HG03354 (cell line): ENCODE measurements around the gene CPT1C.

Source experiments
- ATAC-seq: cut with Tn5 transposase; IDR thresholded peaks from one replicate; pipeline ENCODE4 v1.9.1; 2021; ENCODE audit warnings: mild to moderate bottlenecking; ENCODE audit not compliant: unreplicated experiment, poor library complexity, severe bottlenecking

The CPT1C gene

DNA sequence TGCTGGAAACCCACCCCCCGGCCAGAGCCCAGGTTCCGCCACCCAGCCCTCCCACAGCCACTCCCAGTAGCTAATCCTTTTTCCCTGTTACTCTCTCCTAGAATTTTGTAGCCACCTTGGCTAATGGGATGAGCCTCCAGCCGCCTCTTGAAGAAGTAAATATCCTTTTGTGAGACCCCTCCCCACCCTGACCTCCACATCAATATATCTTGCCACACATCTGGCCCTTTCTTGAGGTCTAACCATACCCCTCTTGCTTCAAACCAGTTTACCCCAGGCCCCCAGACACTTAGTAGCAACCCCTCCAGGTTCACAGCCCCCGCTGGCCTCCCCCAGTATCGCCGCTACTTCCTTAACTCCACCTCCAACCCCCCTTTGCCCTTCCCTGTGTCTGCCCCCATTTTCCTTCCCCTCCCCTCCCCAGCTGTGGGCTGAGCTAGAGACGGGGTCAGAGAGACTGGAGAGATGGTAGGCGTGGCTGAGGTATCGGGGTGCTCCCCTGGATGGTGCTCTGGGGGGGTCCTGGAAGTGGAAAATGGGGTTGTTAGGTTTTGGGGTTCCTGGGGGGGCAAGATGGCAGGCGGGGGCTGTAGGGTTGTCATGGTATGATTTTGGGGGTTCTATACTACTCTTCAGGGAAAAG lies 11.0 kb upstream of the CPT1C start:
- no peak for ATAC-seq

- no peak for ATAC-seq
These were observed 10.2 kb upstream of the CPT1C start for GRCh38 chr19:49680421-49681351.

- ATAC-seq = no peak
These were observed 9.1 kb upstream of the CPT1C start for GRCh38 chr19:49681830-49682229.

DNA sequence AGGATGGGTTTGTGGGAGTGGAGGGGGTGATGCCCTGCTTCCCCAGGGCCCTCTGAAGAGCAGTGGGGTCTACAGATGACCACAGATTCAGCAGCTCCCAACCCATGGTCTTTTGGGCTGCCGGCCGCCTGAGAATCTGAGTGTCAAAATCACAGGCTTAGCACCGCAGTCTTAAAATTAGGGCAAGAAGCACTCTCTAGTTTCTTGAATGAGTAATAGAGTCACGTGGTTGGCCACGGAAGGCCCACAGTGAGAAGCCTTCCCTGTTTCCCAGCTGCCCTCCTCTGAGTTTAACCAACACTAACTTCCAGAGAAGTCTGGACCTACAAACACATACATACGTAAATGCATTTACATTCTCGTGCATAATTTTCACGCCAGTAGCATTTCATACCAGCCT lies 8.6 kb upstream of the CPT1C start:
- no peak for ATAC-seq

DNA sequence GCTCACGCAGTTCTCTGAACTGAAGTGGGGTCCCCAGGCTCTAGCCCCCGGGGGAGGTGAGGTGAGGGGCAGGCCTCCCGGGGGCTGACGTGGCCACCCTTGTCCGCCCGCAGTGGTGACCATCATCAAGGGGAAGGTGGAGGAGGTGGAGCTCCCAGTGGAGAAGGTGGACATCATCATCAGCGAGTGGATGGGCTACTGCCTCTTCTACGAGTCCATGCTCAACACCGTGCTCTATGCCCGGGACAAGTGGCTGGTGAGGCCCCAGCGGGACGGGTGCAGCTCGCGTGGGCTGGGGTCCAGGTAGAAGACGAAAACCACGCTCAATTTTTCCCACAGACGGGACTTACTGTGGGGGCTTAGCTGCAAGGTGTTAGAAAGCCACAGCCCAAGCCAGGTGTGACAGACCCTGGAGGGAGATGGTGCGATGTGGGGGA lies 7.1 kb upstream of the CPT1C start:
- ATAC-seq = no peak

GRCh38 chr19:49684251-49684982 lies 6.5 kb upstream of the CPT1C start:
- ATAC-seq = no peak

DNA sequence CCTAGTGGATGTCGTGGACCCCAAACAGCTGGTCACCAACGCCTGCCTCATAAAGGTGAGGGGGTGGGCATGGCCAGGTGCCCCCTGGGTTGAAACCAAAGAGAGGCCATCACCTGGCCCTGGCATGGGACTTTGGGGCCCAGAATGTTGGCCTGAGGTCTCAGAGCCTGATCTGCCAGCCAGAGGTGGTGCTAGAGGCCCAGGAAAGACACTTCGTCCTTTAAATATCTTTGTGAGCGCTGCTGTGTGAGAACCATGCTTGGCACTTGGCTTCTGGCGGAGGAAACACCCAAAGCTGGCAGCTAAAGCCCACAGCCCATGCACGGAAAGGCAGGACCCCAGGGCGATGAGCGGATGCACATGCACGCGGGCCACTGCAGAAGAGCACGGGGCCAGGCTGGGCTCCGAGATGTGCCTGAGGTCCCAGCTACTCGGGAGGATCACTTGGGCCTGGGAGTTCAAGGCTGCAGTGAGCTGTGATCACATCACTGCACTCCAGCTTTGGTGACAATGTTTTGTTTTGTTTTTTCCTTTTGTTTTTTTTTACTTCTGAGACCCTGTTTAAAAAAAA lies 5.8 kb upstream of the CPT1C start:
- ATAC-seq = no peak

- no peak for ATAC-seq
These were observed 5.0 kb upstream of the CPT1C start for GRCh38 chr19:49685845-49686332.

DNA sequence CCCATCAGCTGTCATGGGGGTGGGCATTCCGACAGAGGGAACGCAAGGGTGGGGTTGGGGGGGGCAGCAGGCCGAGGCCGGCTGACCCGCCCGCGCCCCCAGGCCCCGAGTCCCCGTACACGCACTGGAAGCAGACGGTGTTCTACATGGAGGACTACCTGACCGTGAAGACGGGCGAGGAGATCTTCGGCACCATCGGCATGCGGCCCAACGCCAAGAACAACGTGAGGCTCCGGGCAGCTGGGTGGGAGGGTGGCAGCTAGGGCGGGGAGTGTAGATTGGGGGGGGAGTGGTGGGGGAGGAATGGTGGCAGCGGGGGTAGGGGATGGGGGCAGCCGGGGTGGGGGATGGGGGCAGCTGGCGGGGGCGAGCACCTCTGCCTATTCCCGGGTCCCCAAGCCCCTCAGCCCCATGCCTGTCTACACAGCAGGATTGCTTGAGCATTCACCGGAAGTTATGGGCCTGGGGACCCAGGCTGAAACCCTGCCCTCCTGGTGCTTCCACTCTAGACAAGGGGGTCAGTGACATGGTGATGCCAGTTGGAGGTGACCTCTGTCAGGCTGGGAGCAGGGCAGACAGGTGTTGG lies 4.3 kb upstream of the CPT1C start:
- no peak for ATAC-seq

DNA sequence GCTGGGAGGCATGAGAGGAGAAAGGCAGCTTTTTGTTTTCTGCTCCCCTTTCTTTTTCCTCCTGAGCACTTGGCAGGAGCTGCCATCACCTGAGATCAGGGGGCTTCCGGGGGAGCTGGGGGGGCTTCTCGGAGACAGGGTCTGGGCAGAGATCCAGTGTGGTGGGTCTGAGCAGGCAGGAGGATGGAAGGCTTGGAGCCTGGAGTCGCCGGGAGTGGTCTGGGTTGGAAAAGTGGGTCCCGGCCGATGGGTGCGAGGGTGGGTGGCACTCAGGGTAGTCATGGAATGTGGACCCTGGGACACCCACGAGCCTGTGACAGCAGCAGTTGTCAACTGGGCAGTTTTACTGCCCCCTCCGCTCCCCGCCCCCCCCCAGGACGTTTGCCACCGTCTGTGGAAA lies 3.8 kb upstream of the CPT1C start:
- no peak for ATAC-seq

DNA sequence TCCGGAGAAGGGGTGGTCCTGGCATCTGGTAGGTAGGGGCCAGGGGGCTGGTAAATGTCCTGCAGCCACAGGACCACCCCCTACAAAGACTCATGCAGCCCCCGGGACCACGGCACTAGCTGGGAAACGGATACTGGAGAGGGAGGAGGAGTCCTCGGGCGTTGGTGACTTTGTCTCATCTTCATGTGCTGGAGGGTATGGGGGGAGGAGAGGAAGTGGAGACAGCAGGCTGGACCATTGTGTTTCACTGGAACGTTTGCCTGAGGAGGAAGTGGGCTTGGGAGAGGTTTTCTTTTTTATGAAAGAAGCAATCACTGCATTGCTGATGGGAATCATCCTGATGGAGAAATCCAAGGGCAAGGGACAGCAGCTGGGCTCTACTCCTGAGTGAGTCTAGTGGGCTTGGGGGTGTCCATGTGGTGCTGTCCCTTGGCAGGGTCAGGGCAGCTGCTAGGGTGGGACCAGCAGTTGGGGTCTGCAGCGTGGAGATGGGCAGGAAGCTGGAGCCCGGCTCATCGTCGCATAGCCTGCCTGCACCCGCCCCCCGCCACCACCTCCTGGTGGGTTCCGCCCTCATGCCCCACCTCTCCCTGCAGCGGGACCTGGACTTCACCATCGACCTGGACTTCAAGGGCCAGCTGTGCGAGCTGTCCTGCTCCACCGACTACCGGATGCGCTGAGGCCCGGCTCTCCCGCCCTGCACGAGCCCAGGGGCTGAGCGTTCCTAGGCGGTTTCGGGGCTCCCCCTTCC lies 3.2 kb upstream of the CPT1C start:
- ATAC-seq = no peak

- no peak for ATAC-seq
These were observed 2.3 kb upstream of the CPT1C start for GRCh38 chr19:49688531-49689132.

DNA sequence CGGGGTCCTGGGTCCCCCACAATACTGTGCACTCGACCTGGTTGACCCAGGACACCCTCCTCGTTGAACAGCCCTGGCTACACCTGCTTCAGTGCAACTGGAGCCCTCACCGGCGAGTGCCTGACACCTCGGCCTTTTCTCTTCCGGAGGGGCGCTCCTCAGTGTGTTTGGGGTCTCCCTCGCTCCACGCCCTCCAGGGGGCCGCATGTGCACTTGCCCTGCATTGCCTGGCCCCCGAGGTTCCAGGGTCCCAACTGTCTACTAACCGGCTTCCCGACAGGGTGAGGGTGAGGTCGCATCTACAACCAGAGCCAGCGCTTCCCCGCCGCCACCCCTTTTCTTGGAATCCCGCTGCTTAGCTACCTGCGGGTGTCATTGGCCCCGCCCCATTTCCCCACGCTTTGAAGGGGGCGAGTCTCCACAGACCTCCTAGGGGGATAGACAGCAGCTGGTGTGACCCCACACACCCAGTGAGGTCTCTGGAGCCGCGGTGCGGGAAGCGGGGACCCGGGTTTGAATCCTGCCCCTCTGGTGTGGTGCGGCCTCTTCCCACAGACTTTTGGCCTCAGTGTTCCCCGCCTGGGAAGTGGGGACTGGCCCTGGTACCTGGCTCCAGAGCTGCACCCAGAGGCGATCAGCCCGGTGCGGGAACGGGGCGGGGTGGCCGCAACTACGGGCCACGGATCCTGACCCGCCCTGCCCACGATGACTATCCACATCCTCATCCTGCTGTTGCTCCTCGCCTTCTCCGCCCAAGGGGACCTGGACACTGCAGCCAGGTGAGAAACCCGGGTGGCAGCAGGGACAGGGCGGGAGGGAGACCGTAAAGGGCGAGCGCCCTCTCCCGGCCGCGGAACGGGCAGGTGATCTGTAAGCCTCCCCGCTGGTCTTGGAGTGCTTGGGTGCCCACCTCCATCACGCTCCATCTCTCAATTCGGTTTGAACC lies 1.5 kb upstream of the CPT1C start, which contains the start of gene ADM5:
Gene ADM5, plus strand, starts transcription at position 462 of the 946 bp plus-strand sequence. Its CDS starts 244 bp downstream, at position 706.
- no peak for ATAC-seq

- no peak for ATAC-seq
These were observed 749 bp upstream of the CPT1C start for GRCh38 chr19:49690079-49690655.

DNA sequence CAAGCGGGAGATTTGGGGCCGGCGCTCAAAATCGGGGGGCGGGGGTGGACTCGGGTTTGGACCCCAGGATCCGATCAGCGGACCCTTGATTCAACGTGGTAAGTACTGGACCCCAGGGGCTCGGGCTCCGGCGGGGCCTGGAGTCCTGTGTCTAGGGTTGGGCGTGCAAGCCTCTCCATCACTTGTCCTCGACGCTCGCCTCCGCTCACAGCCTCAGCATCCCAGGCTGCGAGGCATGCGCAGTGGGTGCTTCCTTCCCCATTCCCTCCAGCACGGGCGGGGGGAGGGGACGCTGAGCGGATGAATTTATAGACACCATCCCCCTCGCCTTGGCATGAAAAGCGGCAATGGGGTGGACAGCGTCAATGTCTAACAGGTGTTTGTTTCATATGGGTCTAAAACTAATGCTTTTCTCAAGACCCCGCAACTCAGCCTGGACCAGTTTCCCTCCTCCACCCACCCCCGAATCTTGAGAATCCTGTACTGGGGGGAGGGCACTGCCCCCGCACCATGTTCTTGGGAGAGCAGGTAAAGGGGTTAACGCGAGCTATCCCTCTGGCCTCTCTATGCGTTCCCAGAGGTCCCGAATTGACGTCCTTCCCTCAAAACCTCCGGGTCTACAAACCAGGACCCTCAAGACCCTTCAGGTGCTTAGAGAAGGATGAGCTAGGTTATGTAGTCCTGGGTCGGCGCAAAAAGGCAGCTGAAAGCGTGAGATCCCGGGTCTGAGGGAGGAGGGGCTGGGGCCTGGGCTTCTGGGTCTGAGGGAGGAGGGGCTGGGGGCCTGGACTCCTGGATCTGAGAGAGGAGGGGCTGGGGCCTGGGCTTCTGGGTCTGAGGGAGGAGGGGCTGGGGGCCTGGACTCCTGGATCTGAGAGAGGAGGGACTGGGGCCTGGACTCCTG lies 579 bp downstream of the CPT1C start:
- ATAC-seq = no peak

DNA sequence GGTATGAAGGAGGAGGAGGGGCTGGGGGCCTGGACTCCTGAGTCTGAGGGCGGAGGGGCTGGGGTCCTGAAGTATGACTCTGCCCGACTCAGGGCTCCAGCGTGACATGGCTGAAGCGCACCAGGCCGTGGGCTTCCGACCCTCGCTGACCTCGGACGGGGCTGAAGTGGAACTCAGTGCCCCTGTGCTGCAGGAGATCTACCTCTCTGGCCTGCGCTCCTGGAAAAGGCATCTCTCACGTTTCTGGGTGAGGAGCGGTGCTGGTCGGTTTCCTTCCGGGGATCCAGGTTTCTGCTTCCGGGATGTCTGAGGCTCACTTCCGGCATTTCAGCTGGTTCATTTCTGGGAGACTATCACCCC lies 1.2 kb downstream of the CPT1C start:
- no peak for ATAC-seq
